ENCODE data around the gene TOR1AIP2.

GRCh38 chr1:179910934-179911333 is 33.3 kb upstream of the TOR1AIP2 start:
- TF ChIP-seq CTCF (IDR thresholded peaks at IDR 0.05) (no peak), TAF1 (IDR thresholded peaks at IDR 0.05; ENCODE audit: borderline replicate concordance, low read depth, low read length) (no peak), POLR2AphosphoS5 (IDR thresholded peaks at IDR 0.05; ENCODE audit: low read depth, low read length) (no peak), REST (IDR thresholded peaks at IDR 0.05; ENCODE audit: low read depth, low read length) (no peak), EP300 (IDR thresholded peaks at IDR 0.05; ENCODE audit: borderline replicate concordance in 1 of 2, low read depth in 1 of 2, low read length in 1 of 2) (no peak), YY1 (IDR thresholded peaks at IDR 0.05; ENCODE audit: low read depth) (no peak), SIN3A (IDR thresholded peaks at IDR 0.05; ENCODE audit: borderline replicate concordance, low read depth, low read length) (no peak), JUND (IDR thresholded peaks at IDR 0.05) (no peak), NRF1 (IDR thresholded peaks at IDR 0.05; ENCODE audit: low read depth, low read length) (no peak), USF2 (IDR thresholded peaks at IDR 0.05; ENCODE audit: borderline replicate concordance, low read depth, low read length) (no peak), RCOR1 (IDR thresholded peaks at IDR 0.05; ENCODE audit: low read length) (no peak)

Measured in SK-N-SH (cell line).